Panc1 (cell line): ENCODE data around the gene GARRE1.

Experiments
- CTCF ChIP-seq: fragments of 450-650 bp; IDR thresholded peaks from 2 replicates; pipeline ENCODE4 v1.5.1; 2017; ENCODE audit warnings: mild to moderate bottlenecking
- REST ChIP-seq, 2 experiments: IDR thresholded peaks; 2 replicates each; pipeline ENCODE4 v1.6.1; 2011 to 2012; ENCODE audit warnings: low read depth in 2 of 2, control low read depth in 1 of 2, low read length in 1 of 2, mild to moderate bottlenecking in 1 of 2, moderate library complexity in 1 of 2; ENCODE audit not compliant: insufficient read depth in 1 of 2

GRCh38 chr19:34208291-34208884 is 46.0 kb upstream of the GARRE1 start:
- no peak for TF ChIP-seq REST (IDR thresholded peaks at IDR 0.05; ENCODE audit: insufficient read depth in 1 of 2, low read depth in 2 of 2, low read length in 1 of 2)
- no peak for TF ChIP-seq CTCF
